Gastroesophageal sphincter (tissue), 3 donors: ENCODE data around the gene NCR3LG1.

ENCODE experiments used
- POLR2AphosphoS5 ChIP-seq: sonication (generic); formaldehyde crosslinking; IDR thresholded peaks from one replicate; pipeline ENCODE4 v1.6.1; 2017; ENCODE audit warnings: antibody characterized with exemption
- TF ChIP-seq, protein P1 (sequence below), 4 experiments: fragments of 200-600 bp in 2 of 4; fragments of 450-650 bp in 2 of 4; sonication (generic) in 1 of 4; IDR thresholded peaks; one replicate each; pipeline ENCODE4 v1.5.1; 2017 to 2019; ENCODE audit warnings: antibody characterized with exemption in 4 of 4, mild to moderate bottlenecking in 2 of 4, moderate library complexity in 2 of 4

DNA sequence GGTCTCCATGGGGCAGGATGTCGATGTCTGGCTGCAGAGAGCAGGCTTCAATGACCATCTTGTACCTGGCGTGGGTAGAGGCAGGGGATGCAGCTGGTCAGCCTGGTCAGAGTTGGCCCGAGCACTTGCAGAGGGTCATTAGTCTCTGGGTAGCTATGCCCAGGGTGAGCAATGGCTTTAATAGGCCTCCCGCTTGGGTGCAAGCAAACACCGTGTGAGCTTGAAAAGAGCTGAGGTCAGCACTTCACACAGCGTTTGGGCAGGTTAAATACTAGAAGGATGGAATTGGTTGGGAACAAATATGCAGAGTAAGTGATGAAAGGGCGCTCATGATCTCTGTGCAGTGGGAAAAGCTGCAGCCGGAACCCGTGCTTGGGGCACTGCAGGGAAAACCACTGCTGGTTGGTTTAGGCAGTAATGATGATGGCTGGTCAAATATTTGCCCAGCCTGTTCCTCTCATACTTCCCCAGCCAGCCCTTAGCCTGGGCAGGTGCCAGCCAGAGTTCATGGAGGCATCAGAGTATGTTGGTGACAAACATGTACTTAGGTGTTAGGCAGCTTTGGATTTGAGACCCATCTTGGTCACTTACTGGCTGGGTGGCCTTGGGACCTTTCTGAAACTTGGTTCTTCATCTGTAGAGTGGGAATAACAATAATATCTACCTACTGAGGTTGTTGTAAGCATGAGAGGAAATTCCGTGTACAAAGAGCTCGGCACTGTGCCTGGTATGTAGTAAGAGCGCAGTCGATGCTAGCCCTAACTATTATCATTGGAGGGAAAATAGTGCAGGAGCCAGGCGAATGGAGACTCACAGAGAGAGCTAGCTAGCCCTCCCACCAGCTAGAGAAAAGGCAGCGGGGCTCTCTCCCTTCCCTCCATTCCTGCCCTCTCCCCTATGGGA is 62.1 kb downstream of the NCR3LG1 start:
- TF ChIP-seq, protein P1, sequence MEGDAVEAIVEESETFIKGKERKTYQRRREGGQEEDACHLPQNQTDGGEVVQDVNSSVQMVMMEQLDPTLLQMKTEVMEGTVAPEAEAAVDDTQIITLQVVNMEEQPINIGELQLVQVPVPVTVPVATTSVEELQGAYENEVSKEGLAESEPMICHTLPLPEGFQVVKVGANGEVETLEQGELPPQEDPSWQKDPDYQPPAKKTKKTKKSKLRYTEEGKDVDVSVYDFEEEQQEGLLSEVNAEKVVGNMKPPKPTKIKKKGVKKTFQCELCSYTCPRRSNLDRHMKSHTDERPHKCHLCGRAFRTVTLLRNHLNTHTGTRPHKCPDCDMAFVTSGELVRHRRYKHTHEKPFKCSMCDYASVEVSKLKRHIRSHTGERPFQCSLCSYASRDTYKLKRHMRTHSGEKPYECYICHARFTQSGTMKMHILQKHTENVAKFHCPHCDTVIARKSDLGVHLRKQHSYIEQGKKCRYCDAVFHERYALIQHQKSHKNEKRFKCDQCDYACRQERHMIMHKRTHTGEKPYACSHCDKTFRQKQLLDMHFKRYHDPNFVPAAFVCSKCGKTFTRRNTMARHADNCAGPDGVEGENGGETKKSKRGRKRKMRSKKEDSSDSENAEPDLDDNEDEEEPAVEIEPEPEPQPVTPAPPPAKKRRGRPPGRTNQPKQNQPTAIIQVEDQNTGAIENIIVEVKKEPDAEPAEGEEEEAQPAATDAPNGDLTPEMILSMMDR (IDR thresholded peaks at IDR 0.05) = no peak
- TF ChIP-seq POLR2AphosphoS5 = no peak
